DND-41 (cell line): ENCODE measurements around the gene OSBPL5.

Experiments
- CTCF ChIP-seq: IDR thresholded peaks from 2 replicates; pipeline ENCODE4 v1.5.1; 2012; ENCODE audit warnings: borderline replicate concordance, low read length, moderate library complexity, mild to moderate bottlenecking; ENCODE audit not compliant: poor library complexity, severe bottlenecking; ENCODE audit errors: extremely low read depth
- EZH2 ChIP-seq: IDR thresholded peaks from 3 replicates; pipeline ENCODE4 v1.6.1; 2012; ENCODE audit warnings: borderline replicate concordance, low read depth, mild to moderate bottlenecking, moderate library complexity, low read length, inconsistent platforms; ENCODE audit not compliant: severe bottlenecking

GRCh38 chr11:3199537-3200295 lies 34.6 kb upstream of the OSBPL5 start:
- TF ChIP-seq CTCF (no peak), EZH2 (no peak)
